IMR-90 (cell line): Measurements from ENCODE around the gene LRRC52. TPM values are rescaled to one million over a fixed set of nuclear protein-coding genes. Genes with fewer than 3 reads are reported as not detected.

Experiments
- ATAC-seq: fragments of 200-7000 bp; cut with Tn5 transposase; 2 replicates; pipeline ENCODE4 v1.9.1; 2020; ENCODE audit warnings: low read depth, mild to moderate bottlenecking, moderate library complexity
- BruUV-seq: library from RNA; stranded (reverse); fragments of 400-500 nt; replicated peaks from 2 replicates; lab custom pipeline; 2021; lab: Mats Ljungman, UMichigan
- CTCF ChIA-PET: fragments of 300-600 bp; formaldehyde crosslinking; extraction: SDS; loops from one replicate; lab custom pipeline; 2021; ENCODE audit warnings: antibody characterized with exemption; lab: Yijun Ruan, JAX
- POLR2A ChIA-PET: fragments of 300-600 bp; sonication (Branson Sonifier 250); formaldehyde crosslinking; loops from one replicate; lab custom pipeline; 2022; ENCODE audit warnings: antibody characterized with exemption; ENCODE audit not compliant: unreplicated experiment; lab: Charles Lee
- DNase-seq: peaks from one replicate; pipeline ENCODE4 v3.0.0; 2013
- H2AFZ ChIP-seq: replicated peaks from 2 replicates; pipeline ENCODE3; 2013; ENCODE audit warnings: low read length, mild to moderate bottlenecking; ENCODE audit not compliant: poor library complexity
- H2AK5ac ChIP-seq: 2 replicates; pipeline ENCODE4 v1.6.1; 2013; ENCODE audit warnings: low read depth, low read length, inconsistent platforms
- H2AK9ac ChIP-seq: replicated peaks from 2 replicates; pipeline ENCODE3; 2013; ENCODE audit warnings: mild to moderate bottlenecking, low read depth, low read length, moderate library complexity; ENCODE audit not compliant: poor library complexity
- H2BK120ac ChIP-seq: 2 replicates; pipeline ENCODE4 v1.6.1; 2013; ENCODE audit warnings: low read depth, low read length, inconsistent platforms
- H2BK15ac ChIP-seq: 3 replicates; pipeline ENCODE4 v1.6.1; 2013; ENCODE audit warnings: low read depth, low read length, inconsistent platforms
- H2BK20ac ChIP-seq: 2 replicates; pipeline ENCODE4 v1.6.1; 2013; ENCODE audit warnings: low read depth, mild to moderate bottlenecking, inconsistent platforms, low read length, moderate library complexity
- H2BK5ac ChIP-seq: 2 replicates; pipeline ENCODE4 v1.6.1; 2013; ENCODE audit warnings: mild to moderate bottlenecking, low read depth, low read length, inconsistent platforms; ENCODE audit not compliant: poor library complexity, severe bottlenecking
- H3K14ac ChIP-seq: replicated peaks from 2 replicates; pipeline ENCODE4 v1.6.1; 2013; ENCODE audit warnings: low read depth, low read length, inconsistent platforms
- H3K18ac ChIP-seq: 2 replicates; pipeline ENCODE4 v1.6.1; 2013; ENCODE audit warnings: low read depth, low read length, control low read depth
- H3K23ac ChIP-seq: 2 replicates; pipeline ENCODE4 v1.6.1; 2013; ENCODE audit warnings: low read depth, low read length, inconsistent platforms
- H3K27ac ChIP-seq: 2 replicates; pipeline ENCODE4 v1.5.1; 2013; ENCODE audit warnings: mild to moderate bottlenecking, control low read depth, low read length; ENCODE audit not compliant: insufficient read depth
- H3K27me3 ChIP-seq: 2 replicates; pipeline ENCODE4 v1.6.1; 2013; ENCODE audit warnings: low read length; ENCODE audit not compliant: control insufficient read depth, insufficient read depth
- H3K36me3 ChIP-seq: 2 replicates; pipeline ENCODE4 v1.6.1; 2013; ENCODE audit warnings: low read length, mixed read lengths; ENCODE audit not compliant: control insufficient read depth, insufficient read depth
- H3K4ac ChIP-seq: 2 replicates; pipeline ENCODE4 v1.6.1; 2013; ENCODE audit warnings: low read depth, low read length, inconsistent platforms
- H3K4me1 ChIP-seq: 2 replicates; pipeline ENCODE4 v1.6.1; 2013; ENCODE audit warnings: low read length, mixed read lengths; ENCODE audit not compliant: control insufficient read depth, insufficient read depth
- H3K4me2 ChIP-seq: 2 replicates; pipeline ENCODE4 v1.6.1; 2013; ENCODE audit warnings: low read depth, mild to moderate bottlenecking, control low read depth, low read length, moderate library complexity
- H3K4me3 ChIP-seq: 2 replicates; pipeline ENCODE4 v1.5.1; 2013; ENCODE audit warnings: low read depth, mild to moderate bottlenecking, control low read depth, low read length, moderate library complexity; ENCODE audit not compliant: insufficient read depth
- H3K56ac ChIP-seq: 2 replicates; pipeline ENCODE4 v1.6.1; 2013; ENCODE audit warnings: low read length, inconsistent platforms; ENCODE audit not compliant: insufficient read depth; ENCODE audit errors: extremely low read depth
- H3K79me1 ChIP-seq, 2 experiments: 2 replicates each; pipeline ENCODE4 v1.6.1; 2013; ENCODE audit warnings: low read length in 2 of 2, inconsistent platforms in 1 of 2, low read depth in 1 of 2
- H3K9ac ChIP-seq: 2 replicates; pipeline ENCODE4 v1.6.1; 2013; ENCODE audit warnings: low read depth, low read length, control low read depth
- H3K9me1 ChIP-seq: 2 replicates; pipeline ENCODE4 v1.6.1; 2013; ENCODE audit warnings: low read length, inconsistent platforms; ENCODE audit not compliant: insufficient read depth
- H3K9me3 ChIP-seq: 2 replicates; pipeline ENCODE4 v1.6.1; 2013; ENCODE audit warnings: low read length; ENCODE audit not compliant: control insufficient read depth, insufficient read depth
- H4K20me1 ChIP-seq: 2 replicates; pipeline ENCODE4 v1.6.1; 2013; ENCODE audit warnings: low read length, inconsistent platforms; ENCODE audit not compliant: insufficient read depth
- H4K5ac ChIP-seq: 2 replicates; pipeline ENCODE4 v1.6.1; 2013; ENCODE audit warnings: mild to moderate bottlenecking, low read depth, low read length, control low read depth
- H4K8ac ChIP-seq, 2 experiments: 2 replicates each; pipeline ENCODE4 v1.6.1; 2013; ENCODE audit warnings: low read depth in 2 of 2, low read length in 2 of 2, control low read depth in 1 of 2, inconsistent platforms in 1 of 2
- H4K91ac ChIP-seq: 2 replicates; pipeline ENCODE4 v1.6.1; 2013; ENCODE audit warnings: low read depth, low read length, inconsistent platforms; ENCODE audit not compliant: insufficient read depth
- BHLHE40 ChIP-seq: fragments of 150-350 bp; IDR thresholded peaks from 2 replicates; pipeline ENCODE4 v1.6.1; 2016; ENCODE audit warnings: mild to moderate bottlenecking, low read depth, low read length
- CEBPB ChIP-seq: IDR thresholded peaks from 2 replicates; pipeline ENCODE4 v1.6.1; 2012; ENCODE audit warnings: low read depth, low read length, improper control_type of control experiment
- CHD1 ChIP-seq: IDR thresholded peaks from 2 replicates; pipeline ENCODE4 v1.6.1; 2012; ENCODE audit warnings: low read depth, low read length, improper control_type of control experiment
- MXI1 ChIP-seq: IDR thresholded peaks from 2 replicates; pipeline ENCODE4 v1.6.1; 2012; ENCODE audit warnings: low read depth, mild to moderate bottlenecking, low read length, moderate library complexity, borderline replicate concordance
- NFE2L2 ChIP-seq: fragments of 150-350 bp; IDR thresholded peaks from 2 replicates; pipeline ENCODE4 v1.6.1; 2016; ENCODE audit warnings: low read depth, mild to moderate bottlenecking, low read length
- RAD21 ChIP-seq: IDR thresholded peaks from 2 replicates; pipeline ENCODE4 v1.6.1; 2012; ENCODE audit warnings: low read length, improper control_type of control experiment
- RCOR1 ChIP-seq: IDR thresholded peaks from 2 replicates; pipeline ENCODE4 v1.6.1; 2012; ENCODE audit warnings: mild to moderate bottlenecking, low read length, improper control_type of control experiment; ENCODE audit not compliant: insufficient replicate concordance
- RFX5 ChIP-seq: IDR thresholded peaks from 2 replicates; pipeline ENCODE4 v1.8.0; 2012; ENCODE audit warnings: low read depth, mild to moderate bottlenecking, low read length, moderate library complexity
- SMC3 ChIP-seq: fragments of 150-350 bp; IDR thresholded peaks from 2 replicates; pipeline ENCODE4 v1.6.1; 2016; ENCODE audit warnings: low read depth, mild to moderate bottlenecking, antibody characterized with exemption, low read length, moderate library complexity
- WGBS, 2 experiments: methylation state at CpG; one replicate each; pipeline versions ENCODE4 v1.1.5 to v1.1.7; 2013; ENCODE audit warnings: missing lambda C conversion rate in 2 of 2; ENCODE audit not compliant: insufficient read length in 1 of 2; ENCODE audit errors: extremely low coverage in 2 of 2; 5-methylcytosine and 5-hydroxymethylcytosine counted together
- dilution Hi-C: fragments of 300-500 bp; cut with HindIII; formaldehyde crosslinking; loops from one replicate; pipeline ENCODE4 v1.14.3; 2018; ENCODE audit warnings: low sequenced_read_pairs; ENCODE audit not compliant: unreplicated experiment
- in situ Hi-C: fragments of 300-500 bp; cut with MboI; formaldehyde crosslinking; loops from 3 replicates; pipeline ENCODE4 v1.14.3; 2019; ENCODE audit warnings: low sequenced_read_pairs, inconsistent platforms, mixed read lengths
- intact Hi-C: fragments of 100-400 bp; cut with micrococcal nuclease; formaldehyde crosslinking; loops from 2 replicates; pipeline ENCODE4 v1.10.0; 2022
- polyA plus RNA-seq, 3 experiments: library from polyadenylated mRNA; depleted of rRNA; stranded (reverse); fragments of >200 nt; gene quantifications; 2 replicates each; pipeline ENCODE4 v1.2.3, GENCODE V29; 2012; ENCODE audit warnings: low replicate concordance in 1 of 3
- total RNA-seq: library from RNA; depleted of rRNA; stranded (reverse); fragments of >200 nt; gene quantifications from 2 replicates; pipeline ENCODE4 v1.2.3, GENCODE V29; 2012
- TF ChIP-seq, protein P1 (sequence below): fragments of 150-350 bp; IDR thresholded peaks from 2 replicates; pipeline ENCODE4 v1.6.1; 2016; ENCODE audit warnings: low read depth, mild to moderate bottlenecking, low read length, moderate library complexity, borderline replicate concordance
- TF ChIP-seq, protein P2 (sequence below): conservative IDR thresholded peaks from 2 replicates; pipeline ENCODE4 v1.5.1; 2012; ENCODE audit warnings: mild to moderate bottlenecking, low read depth, low read length, improper control_type of control experiment

LRRC52 gene
- total and polyA plus RNA-seq, 2 of the 4 experiments (the other 2 are of a cell fraction): not detected

DNA sequence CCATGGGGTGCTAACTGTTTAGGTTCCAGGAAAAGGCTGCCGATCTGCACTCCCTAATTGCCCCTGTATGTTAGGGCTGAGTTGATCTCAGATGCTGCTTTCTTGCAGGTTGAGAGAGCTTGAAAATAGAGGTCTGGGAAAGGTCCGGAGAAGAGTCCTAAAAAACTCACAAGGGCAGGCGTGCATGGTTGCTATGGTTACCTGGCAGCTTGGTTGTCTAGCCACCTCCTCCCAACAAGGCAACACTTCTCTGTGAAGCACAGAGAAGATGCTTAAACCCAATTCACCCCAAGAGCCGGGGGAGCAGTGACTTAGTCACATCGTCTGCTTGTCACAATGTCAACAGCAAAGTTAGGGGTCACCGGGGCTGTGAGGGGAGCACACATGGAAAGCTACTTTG is 31.0 kb upstream of the LRRC52 start:
- Histone ChIP-seq H3K9ac (no peak overlapping the region), H4K20me1 (no peaks in the 10 kb centered on the region), H3K56ac (no peak overlapping the region), H3K14ac (no peak overlapping the region), H2BK120ac (no peak overlapping the region), H2BK20ac (no peak overlapping the region), H3K4ac (no peak overlapping the region), H3K27ac (no peak overlapping the region), H3K4me2 (no peak overlapping the region), H2AFZ (no peak overlapping the region), H4K5ac (no peak overlapping the region), H3K4me1 (no peaks in the 10 kb centered on the region), H4K8ac (no peak overlapping the region), H3K9me3 (no peaks in the 10 kb centered on the region), H3K18ac (no peak overlapping the region), H3K36me3 (no peaks in the 10 kb centered on the region), H3K4me3 (no peak overlapping the region), H2BK5ac (no peak overlapping the region), H3K79me1 (no peaks in the 10 kb centered on the region), H2AK5ac (no peak overlapping the region), H3K27me3 (no peaks in the 10 kb centered on the region), H3K23ac (no peak overlapping the region), H3K9me1 (no peaks in the 10 kb centered on the region), H2AK9ac (no peak overlapping the region), H4K91ac (no peak overlapping the region), H2BK15ac (no peak overlapping the region)
- TF ChIP-seq RCOR1 (no peak), NFE2L2 (no peak), BHLHE40 (no peak), MXI1 (no peak), RFX5 (no peak), CHD1 (no peak), SMC3 (no peak), RAD21 (no peak), CEBPB (no peak)
- TF ChIP-seq, protein P1, sequence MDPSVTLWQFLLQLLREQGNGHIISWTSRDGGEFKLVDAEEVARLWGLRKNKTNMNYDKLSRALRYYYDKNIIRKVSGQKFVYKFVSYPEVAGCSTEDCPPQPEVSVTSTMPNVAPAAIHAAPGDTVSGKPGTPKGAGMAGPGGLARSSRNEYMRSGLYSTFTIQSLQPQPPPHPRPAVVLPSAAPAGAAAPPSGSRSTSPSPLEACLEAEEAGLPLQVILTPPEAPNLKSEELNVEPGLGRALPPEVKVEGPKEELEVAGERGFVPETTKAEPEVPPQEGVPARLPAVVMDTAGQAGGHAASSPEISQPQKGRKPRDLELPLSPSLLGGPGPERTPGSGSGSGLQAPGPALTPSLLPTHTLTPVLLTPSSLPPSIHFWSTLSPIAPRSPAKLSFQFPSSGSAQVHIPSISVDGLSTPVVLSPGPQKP: no peak
- TF ChIP-seq, protein P2, sequence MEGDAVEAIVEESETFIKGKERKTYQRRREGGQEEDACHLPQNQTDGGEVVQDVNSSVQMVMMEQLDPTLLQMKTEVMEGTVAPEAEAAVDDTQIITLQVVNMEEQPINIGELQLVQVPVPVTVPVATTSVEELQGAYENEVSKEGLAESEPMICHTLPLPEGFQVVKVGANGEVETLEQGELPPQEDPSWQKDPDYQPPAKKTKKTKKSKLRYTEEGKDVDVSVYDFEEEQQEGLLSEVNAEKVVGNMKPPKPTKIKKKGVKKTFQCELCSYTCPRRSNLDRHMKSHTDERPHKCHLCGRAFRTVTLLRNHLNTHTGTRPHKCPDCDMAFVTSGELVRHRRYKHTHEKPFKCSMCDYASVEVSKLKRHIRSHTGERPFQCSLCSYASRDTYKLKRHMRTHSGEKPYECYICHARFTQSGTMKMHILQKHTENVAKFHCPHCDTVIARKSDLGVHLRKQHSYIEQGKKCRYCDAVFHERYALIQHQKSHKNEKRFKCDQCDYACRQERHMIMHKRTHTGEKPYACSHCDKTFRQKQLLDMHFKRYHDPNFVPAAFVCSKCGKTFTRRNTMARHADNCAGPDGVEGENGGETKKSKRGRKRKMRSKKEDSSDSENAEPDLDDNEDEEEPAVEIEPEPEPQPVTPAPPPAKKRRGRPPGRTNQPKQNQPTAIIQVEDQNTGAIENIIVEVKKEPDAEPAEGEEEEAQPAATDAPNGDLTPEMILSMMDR: no peak
- CTCF ChIA-PET: no interaction called here
- in situ Hi-C loops (no loop called here), intact Hi-C loops (no loop called here), dilution Hi-C loops (no loop called here)
- WGBS, 2 experiments: no CpG with 5 or more reads among the region's 6 CpGs
- DNase-seq (no peak), ATAC-seq (no peak)
- no TSS peak for BruUV-seq
- POLR2A ChIA-PET: no interaction called here
